Loucy (cell line): ENCODE measurements around the gene FALEC.

Experiments used
- CTCF ChIP-seq: fragments of 200-600 bp; sonication (generic); conservative IDR thresholded peaks from 2 replicates; pipeline ENCODE4 v1.5.1; 2014; ENCODE audit warnings: mild to moderate bottlenecking, antibody characterized with exemption, low read length
- EZH2phosphoT487 ChIP-seq: fragments of 200-600 bp; IDR thresholded peaks from 2 replicates; pipeline ENCODE4 v1.6.1; 2018; ENCODE audit warnings: antibody characterized with exemption, mild to moderate bottlenecking, moderate library complexity, borderline replicate concordance

GRCh38 chr1:150560576-150561253 lies 45.2 kb downstream of the FALEC start:
- TF ChIP-seq CTCF: peak; percentile 81
- TF ChIP-seq EZH2phosphoT487: no peak
